ENCODE measurements around the gene DUOX2.
A peak's percentile ranks its signal among the peaks of the same experiment; 100 is the strongest.

Gene DUOX2

GRCh38 chr15:45121706-45122417 lies 7.9 kb upstream of the DUOX2 start:
- intact Hi-C loops (cut with DNase I): no loop called here
- DNase-seq: peak in 2 of 10 donors; percentile 6 to 25

GRCh38 chr15:45121020-45121419 lies 7.0 kb upstream of the DUOX2 start:
- intact Hi-C loops (cut with DNase I): no loop called here
- peak in 1 of 10 donors; percentile 36 for DNase-seq

- intact Hi-C loops (cut with DNase I): no loop called here
- peak in 1 of 10 donors; percentile 55 for DNase-seq
Observed at GRCh38 chr15:45120081-45120972, 6.4 kb upstream of the DUOX2 start.

- intact Hi-C loops (cut with DNase I): no loop called here
- DNase-seq: peak in 1 of 10 donors; percentile 49
Observed at GRCh38 chr15:45118996-45119395, 5.0 kb upstream of the DUOX2 start.

GRCh38 chr15:45118131-45118588 lies 4.2 kb upstream of the DUOX2 start:
- intact Hi-C loops (cut with DNase I): no loop called here
- DNase-seq: peak; percentile 74 to 98 (median 90)

- peak in 1 of 10 donors; percentile 78 for DNase-seq
- intact Hi-C loops (cut with DNase I): no loop called here
Observed at GRCh38 chr15:45117308-45118130, 3.5 kb upstream of the DUOX2 start.

- DNase-seq: peak in 2 of 10 donors; percentile 75 to 82
- intact Hi-C loops (cut with DNase I): no loop called here
Observed at GRCh38 chr15:45116482-45117307, 2.7 kb upstream of the DUOX2 start.

- DNase-seq: peak in 1 of 10 donors; percentile 39
Observed at GRCh38 chr15:45116006-45116481, 2.1 kb upstream of the DUOX2 start.

GRCh38 chr15:45115312-45115820 lies 1.4 kb upstream of the DUOX2 start:
- peak in 1 of 10 donors; percentile 68 for DNase-seq
- intact Hi-C loops (cut with DNase I): no loop called here

More at GRCh38 chr15:45116006-45116481, 2.1 kb upstream of the DUOX2 start:
- intact Hi-C loops (cut with DNase I): no loop called here

- peak in 1 of 10 donors; percentile 65 for DNase-seq
- intact Hi-C loops (cut with DNase I): no loop called here
Observed at GRCh38 chr15:45114751-45115085, 746 bp upstream of the DUOX2 start.

GRCh38 chr15:45113380-45113990 lies 487 bp downstream of the DUOX2 start:
- peak in 1 of 10 donors; percentile 39 for DNase-seq
- intact Hi-C loops (cut with DNase I): no loop called here

- intact Hi-C loops (cut with DNase I): no loop called here
- DNase-seq: peak in 2 of 10 donors; percentile 70 to 79
Observed at GRCh38 chr15:45112591-45113379, 1.2 kb downstream of the DUOX2 start.

- intact Hi-C loops (cut with DNase I): no loop called here
- no peak for DNase-seq
Observed at GRCh38 chr15:45112143-45112590, 1.8 kb downstream of the DUOX2 start.

GRCh38 chr15:45111390-45112142 lies 2.4 kb downstream of the DUOX2 start:
- intact Hi-C loops (cut with DNase I): no loop called here
- DNase-seq: peak in 2 of 10 donors; percentile 64 to 79

- DNase-seq: peak in 1 of 10 donors; percentile 15
- intact Hi-C loops (cut with DNase I): no loop called here
Observed at GRCh38 chr15:45110256-45110820, 3.6 kb downstream of the DUOX2 start.

- peak in 1 of 10 donors; percentile 70 for DNase-seq
- intact Hi-C loops (cut with DNase I): no loop called here
Observed at GRCh38 chr15:45107941-45108630, 5.9 kb downstream of the DUOX2 start.
